GM18520 (cell line): ENCODE measurements around the gene THAP7.
"Not testable (repeated sequence)": the region's sequence is repeated elsewhere in the genome, so short reads cannot be mapped to it uniquely, and the experiment has no call there.

Experiments used
- ATAC-seq: cut with Tn5 transposase; IDR thresholded peaks from one replicate; pipeline ENCODE4 v1.9.1; 2021; ENCODE audit not compliant: unreplicated experiment

Gene THAP7

GRCh38 chr22:21013657-21014201, 11.8 kb upstream of the THAP7 start:
- ATAC-seq: no peak

GRCh38 chr22:21012446-21013407, 10.8 kb upstream of the THAP7 start:
- ATAC-seq: no peak

GRCh38 chr22:21010426-21011113, 8.7 kb upstream of the THAP7 start:
- no peak for ATAC-seq

DNA sequence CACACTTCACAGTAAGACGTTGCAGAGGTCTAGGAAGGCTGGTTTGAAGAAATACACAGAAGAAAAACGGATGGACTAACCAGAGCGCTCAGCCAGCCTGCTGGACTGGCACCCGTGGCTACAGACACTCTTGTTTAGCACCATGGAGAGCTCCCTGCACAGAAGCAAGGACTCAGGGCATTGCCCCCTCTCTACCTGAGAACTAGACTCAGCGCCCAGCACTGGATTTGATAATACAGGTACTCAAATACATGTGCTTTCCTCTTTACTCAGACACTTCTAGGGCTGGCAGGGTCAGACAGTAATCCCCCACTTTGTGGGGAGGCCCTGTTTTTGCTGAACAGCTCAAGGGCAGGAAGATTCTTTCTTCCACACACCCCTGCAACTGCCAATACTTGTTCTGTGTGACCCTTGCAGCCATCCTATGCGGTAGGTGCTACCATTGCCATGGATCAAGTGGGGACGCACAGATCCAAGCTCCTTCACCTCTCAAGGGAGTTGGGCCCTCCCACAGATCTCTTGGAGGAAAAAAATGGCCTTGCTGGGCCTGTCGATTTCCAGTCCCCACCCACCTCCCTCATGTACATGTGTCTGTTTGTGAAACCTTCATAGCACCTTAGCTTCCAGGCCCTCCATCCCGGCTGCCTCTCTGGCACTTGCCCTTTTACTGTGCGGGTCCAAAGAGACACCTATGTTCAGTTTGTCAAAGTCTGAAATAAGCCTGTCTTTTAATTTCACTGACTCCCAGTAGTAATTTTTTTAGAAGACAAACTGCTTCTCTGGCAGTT, 7.9 kb upstream of the THAP7 start:
- no peak for ATAC-seq

GRCh38 chr22:21009208-21009607, 7.3 kb upstream of the THAP7 start:
- ATAC-seq: not testable (repeated sequence)

GRCh38 chr22:21003782-21004181, 1.9 kb upstream of the THAP7 start:
- ATAC-seq: no peak

DNA sequence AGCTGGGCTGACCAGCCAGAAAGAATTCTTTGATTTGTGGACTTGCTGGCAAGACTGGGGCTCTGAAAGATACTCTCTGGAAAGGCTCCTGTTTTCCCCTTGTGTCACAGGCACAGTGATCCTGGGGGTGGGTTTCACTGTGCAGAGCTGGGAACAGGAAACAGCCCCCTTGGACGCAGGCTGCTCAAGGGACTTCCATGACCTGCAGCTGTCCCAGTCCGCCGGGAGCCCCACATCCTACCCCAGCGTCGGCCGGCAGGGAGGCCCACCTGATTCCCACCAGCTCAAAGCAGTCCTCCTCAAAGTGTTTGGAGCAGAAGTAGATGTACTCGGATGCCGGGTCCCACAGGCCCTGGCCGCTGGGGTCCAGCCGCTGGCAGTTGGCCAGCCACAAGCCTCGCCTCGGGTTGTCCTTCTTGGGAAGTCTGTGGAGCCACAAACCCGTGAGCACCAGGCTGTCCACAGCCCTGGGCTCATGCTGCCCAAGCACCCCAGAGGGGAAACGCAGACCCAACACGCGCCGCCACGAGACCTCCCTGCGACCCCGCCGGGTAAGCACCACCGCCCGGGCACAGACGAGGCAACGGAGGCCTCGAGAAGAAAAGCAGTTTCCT, 824 bp downstream of the THAP7 start:
- no peak for ATAC-seq

- no peak for ATAC-seq
These were observed 1.5 kb downstream of the THAP7 start for GRCh38 chr22:21000207-21000986.

GRCh38 chr22:20999350-21000206, 2.3 kb downstream of the THAP7 start:
- no peak for ATAC-seq

DNA sequence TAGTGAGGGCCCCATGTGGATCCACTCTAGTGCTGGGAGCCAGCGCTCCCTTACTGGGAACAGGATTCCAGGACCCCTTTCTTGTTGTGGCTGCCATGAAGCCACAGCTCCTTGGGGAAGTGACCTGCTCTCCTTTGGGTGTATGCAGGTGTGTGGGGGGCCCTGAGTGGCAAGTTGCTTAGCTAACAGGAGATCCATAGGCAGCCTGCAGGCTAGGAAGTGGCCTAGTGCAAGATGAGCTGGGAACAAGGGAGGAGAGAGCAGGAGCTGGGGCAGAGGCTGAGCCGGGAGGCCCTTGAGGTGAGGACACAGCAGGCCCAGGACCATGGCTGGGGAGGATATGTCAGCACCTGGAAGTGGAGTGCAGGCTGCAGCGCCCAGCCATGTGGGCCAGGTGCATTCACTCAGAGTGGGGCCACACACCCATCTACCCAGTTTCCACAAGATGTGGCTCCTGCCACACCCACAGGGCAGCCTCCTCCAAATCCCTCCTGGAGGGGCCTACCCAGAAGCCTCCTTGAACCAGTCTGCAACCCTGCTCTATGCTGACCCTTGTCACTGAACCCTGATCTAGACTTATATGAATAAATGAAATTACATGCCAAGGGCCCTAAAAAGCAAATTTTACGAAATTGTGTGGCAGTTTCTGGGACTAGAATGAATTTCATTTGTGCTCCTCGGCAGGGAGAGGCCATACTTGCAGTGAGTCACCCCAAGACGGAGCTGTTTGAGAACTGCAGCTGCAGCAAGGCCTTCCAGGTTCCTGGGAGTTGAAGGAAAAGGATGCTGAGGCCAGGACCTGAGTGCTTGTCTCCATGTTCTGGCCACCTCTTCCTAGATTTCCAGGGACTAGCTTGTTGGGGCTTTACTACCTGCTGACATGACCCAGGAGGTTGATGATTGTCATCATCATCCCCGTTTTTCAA, 3.2 kb downstream of the THAP7 start:
- ATAC-seq: no peak

DNA sequence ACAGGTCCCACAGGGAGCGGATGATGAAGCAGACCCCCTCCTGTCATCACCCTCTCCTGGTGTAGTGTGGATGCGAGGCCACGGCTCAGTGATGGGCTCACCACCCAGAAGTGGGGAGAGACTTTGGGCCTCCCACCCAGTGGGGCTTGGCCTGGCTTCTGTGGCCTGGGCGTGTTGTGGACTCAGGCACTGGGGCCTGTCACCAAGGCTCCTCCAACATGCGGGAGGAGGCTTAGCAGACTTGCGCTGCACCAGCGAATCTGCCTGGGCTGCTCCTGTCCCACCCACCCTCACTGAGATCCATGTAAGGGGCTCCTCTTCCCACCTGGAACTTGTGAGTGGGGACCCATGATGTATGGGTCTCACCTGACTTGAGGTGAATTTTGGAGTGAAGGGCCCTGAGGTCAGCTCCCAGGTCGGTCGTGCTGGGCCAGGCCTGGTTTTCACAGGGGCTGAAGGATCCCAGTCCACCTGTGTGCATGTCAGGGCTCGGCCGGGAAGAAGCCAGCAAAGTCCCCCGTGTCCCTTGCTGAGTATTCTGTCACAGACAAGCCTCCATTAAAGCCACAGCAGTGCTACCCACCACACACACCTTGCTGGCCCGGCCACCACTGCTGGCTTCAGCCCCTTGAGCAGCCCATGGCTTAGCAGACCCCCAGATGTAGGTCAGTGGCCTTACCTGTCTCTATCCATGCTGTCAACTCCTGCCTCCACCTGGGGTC, 4.2 kb downstream of the THAP7 start:
- ATAC-seq: no peak

- ATAC-seq: no peak
These were observed 5.1 kb downstream of the THAP7 start for GRCh38 chr22:20996598-20997535.

DNA sequence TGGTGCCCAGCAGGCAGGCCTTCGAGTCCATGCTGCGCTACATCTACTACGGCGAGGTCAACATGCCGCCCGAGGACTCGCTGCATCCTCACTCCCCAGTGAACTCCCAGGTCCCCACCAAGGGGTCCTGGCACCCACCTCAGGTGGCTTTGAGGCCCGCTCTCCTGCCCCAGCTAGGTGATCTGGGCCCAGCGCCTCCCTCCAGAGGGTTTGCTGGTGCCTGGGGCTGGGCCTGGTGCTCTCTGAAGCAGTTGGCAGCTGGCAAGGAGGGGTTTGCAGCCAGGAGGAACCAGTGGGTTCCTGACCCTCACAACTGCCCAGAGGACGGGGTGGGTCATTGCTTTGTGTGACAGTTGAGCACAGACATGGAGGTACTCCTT, 5.9 kb downstream of the THAP7 start:
- ATAC-seq: no peak

- no peak for ATAC-seq
These were observed 6.4 kb downstream of the THAP7 start for GRCh38 chr22:20995329-20996030.

GRCh38 chr22:20994902-20995241, 7.0 kb downstream of the THAP7 start:
- ATAC-seq: no peak
